Thyroid gland (tissue), 4 donors: ENCODE measurements around the gene LRRC8B. TPM values are rescaled to one million over a fixed set of nuclear protein-coding genes. Genes with fewer than 3 reads are reported as not detected.

Experiments
- DNase-seq, 2 donors: peaks; one replicate each; pipeline ENCODE4 v3.0.0-alpha.2; 2019
- H3K27ac ChIP-seq, 3 donors: fragments of 200-600 bp; sonication (generic); 1 replicate in 2 of 3; 2 replicates in 1 of 3; pipeline ENCODE4 v1.5.1; 2016 to 2019; ENCODE audit warnings: mild to moderate bottlenecking in 1 of 3, moderate library complexity in 1 of 3
- H3K27me3 ChIP-seq: fragments of 200-600 bp; sonication (generic); one replicate; pipeline ENCODE4 v1.5.1; 2019
- H3K36me3 ChIP-seq, 2 donors: fragments of 200-600 bp; sonication (generic); one replicate each; pipeline ENCODE4 v1.5.1; 2016 to 2019
- H3K4me1 ChIP-seq, 2 donors: fragments of 200-600 bp; sonication (generic); one replicate each; pipeline ENCODE4 v1.5.1; 2017 to 2019
- H3K4me3 ChIP-seq, 3 donors: fragments of 200-600 bp; sonication (generic); replicated peaks in 1 of 3; 1 replicate in 2 of 3; 2 replicates in 1 of 3; pipeline ENCODE4 v1.5.1; 2016; ENCODE audit warnings: mild to moderate bottlenecking in 1 of 3
- H3K9me3 ChIP-seq: fragments of 200-600 bp; sonication (generic); one replicate; pipeline ENCODE4 v1.5.1; 2017
- POLR2A ChIP-seq, 2 donors: fragments of 450-650 bp; IDR thresholded peaks; one replicate each; pipeline ENCODE4 v1.6.1; 2017; ENCODE audit warnings: antibody characterized with exemption in 2 of 2, mild to moderate bottlenecking in 2 of 2, moderate library complexity in 1 of 2
- WGBS, 2 donors: methylation state at CpG; one replicate each; pipeline ENCODE4 v1.1.5; 2017; 5-methylcytosine and 5-hydroxymethylcytosine counted together
- intact Hi-C: fragments of 100-400 bp; cut with DNase I; formaldehyde crosslinking; loops from one replicate; pipeline ENCODE4 v1.15.1; 2023
- total RNA-seq, 4 donors: library from RNA; depleted of rRNA; stranded (reverse); fragments of >200 nt; gene quantifications; one replicate each; pipeline ENCODE4 v1.2.3, GENCODE V29; 2016
- TF ChIP-seq, protein P1 (sequence below), 6 experiments: fragments of 200-600 bp in 3 of 6; fragments of 450-650 bp in 3 of 6; sonication (generic) in 3 of 6; IDR thresholded peaks; one replicate each; pipeline ENCODE4 v1.5.1; 2016 to 2019; ENCODE audit warnings: antibody characterized with exemption in 6 of 6, mild to moderate bottlenecking in 2 of 6, inconsistent platforms in 1 of 6, moderate library complexity in 1 of 6

The LRRC8B gene
- total RNA-seq, 4 donors from 2014 or later, result 11.5 to 27.8 (median 24.4) TPM

DNA sequence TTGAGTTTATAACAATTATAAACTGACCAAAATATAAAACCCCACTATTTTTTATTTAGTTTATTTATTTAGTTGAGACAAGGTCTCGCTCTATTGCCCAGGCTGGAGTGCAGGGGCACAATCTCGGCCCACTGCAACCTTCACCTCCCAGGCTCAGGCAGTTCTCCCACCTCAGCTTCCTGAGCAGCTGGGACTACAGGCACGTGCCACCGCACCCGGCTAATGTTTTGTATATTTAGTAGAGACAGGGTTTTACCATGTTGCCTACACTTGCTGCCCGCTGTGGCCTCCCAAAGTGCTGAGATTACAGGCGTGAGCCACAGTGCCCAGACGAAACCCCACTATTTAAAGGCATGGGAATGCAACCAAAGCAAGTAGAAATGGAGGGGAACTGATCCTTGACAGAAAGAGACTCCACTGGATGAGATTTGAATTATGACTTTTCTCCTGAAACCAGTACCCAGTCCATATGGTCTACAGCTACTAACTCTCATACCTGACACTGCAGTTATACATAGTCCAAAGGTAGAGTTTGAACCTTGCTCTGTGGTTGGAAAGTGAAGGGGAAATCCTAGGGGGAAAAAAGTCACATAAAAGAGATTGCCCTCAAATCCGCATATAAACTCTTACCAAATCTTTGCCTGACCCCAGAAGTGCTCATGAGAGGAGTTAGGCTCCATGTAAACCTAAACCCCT lies 119.6 kb downstream of the LRRC8B start:
- TF ChIP-seq POLR2A (IDR thresholded peaks at IDR 0.05), result no peak
- TF ChIP-seq, protein P1, sequence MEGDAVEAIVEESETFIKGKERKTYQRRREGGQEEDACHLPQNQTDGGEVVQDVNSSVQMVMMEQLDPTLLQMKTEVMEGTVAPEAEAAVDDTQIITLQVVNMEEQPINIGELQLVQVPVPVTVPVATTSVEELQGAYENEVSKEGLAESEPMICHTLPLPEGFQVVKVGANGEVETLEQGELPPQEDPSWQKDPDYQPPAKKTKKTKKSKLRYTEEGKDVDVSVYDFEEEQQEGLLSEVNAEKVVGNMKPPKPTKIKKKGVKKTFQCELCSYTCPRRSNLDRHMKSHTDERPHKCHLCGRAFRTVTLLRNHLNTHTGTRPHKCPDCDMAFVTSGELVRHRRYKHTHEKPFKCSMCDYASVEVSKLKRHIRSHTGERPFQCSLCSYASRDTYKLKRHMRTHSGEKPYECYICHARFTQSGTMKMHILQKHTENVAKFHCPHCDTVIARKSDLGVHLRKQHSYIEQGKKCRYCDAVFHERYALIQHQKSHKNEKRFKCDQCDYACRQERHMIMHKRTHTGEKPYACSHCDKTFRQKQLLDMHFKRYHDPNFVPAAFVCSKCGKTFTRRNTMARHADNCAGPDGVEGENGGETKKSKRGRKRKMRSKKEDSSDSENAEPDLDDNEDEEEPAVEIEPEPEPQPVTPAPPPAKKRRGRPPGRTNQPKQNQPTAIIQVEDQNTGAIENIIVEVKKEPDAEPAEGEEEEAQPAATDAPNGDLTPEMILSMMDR (IDR thresholded peaks at IDR 0.05), result no peak
- Histone ChIP-seq H3K9me3 (no peaks in the 10 kb centered on the region), H3K27ac (no peak overlapping the region), H3K4me3 (no peak overlapping the region), H3K4me1 (no peaks in the 10 kb centered on the region), H3K27me3 (no peaks in the 10 kb centered on the region), H3K36me3 (no peaks in the 10 kb centered on the region)
- 73 to 78% methylated on average over 9 of the region's 9 CpGs for WGBS, 2 donors
- intact Hi-C loops, result no loop called here
- DNase-seq, result no peak

DNA sequence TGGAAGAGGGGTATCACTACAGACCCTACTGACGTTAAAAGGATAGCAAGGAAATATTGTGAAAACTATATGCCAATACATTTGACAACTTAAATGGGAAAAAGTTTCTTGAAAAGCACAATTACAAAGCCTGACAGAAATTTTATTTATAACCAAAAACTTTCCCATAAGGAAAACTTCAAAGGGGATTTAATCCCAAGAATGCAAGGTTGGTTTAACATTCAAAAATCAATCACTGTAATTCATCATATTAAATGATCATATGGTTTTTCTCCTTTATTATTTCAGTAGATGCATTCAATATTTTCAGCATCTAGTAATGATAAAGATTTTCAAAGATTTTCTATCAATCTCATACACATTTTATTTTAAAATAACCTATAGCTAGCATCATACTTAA lies 121.6 kb downstream of the LRRC8B start:
- WGBS, 2 donors, result 55 to 94% methylated on average over 1 of the region's 1 CpG
- TF ChIP-seq, protein P1 (IDR thresholded peaks at IDR 0.05), result no peak
- TF ChIP-seq POLR2A (IDR thresholded peaks at IDR 0.05), result no peak
- H3K4me1 ChIP-seq, result no peaks in the 10 kb centered on the region
- no peaks in the 10 kb centered on the region for H3K36me3 ChIP-seq
- no peaks in the 10 kb centered on the region for H3K27me3 ChIP-seq
- H3K27ac ChIP-seq, result no peak overlapping the region
- H3K9me3 ChIP-seq, result no peaks in the 10 kb centered on the region
- intact Hi-C loops, result no loop called here
- DNase-seq, result no peak
- H3K4me3 ChIP-seq, result no peak overlapping the region

Other genes with a start within 250 kb of the LRRC8B start
- under 1 TPM in 1 of 4 donors, not detected in 3; 0.89 TPM for gene GBP6, start 160.8 kb upstream of the LRRC8B start, total RNA-seq
- 10 to 100 TPM in 2 of 4 donors, 1 to 10 TPM in 2; 4.4 to 11.0 (median 8.2) TPM for gene LRRC8C, start 108.3 kb downstream of the LRRC8B start, total RNA-seq